Measurements from ENCODE around the gene ZNF747.
"Not testable (repeated sequence)": the region's sequence is repeated elsewhere in the genome, so short reads cannot be mapped to it uniquely, and the experiment has no call there.

ZNF747 gene

GRCh38 chr16:30533748-30534367 is 800 bp downstream of the ZNF747 start:
- DNase-seq (ENCODE audit: low read depth, low spot score): no peak

GRCh38 chr16:30533146-30533522 is 1.5 kb downstream of the ZNF747 start:
- DNase-seq (ENCODE audit: low read depth, low spot score): no peak

GRCh38 chr16:30532285-30533145 is 2.1 kb downstream of the ZNF747 start:
- DNase-seq (ENCODE audit: low read depth, low spot score): no peak

DNA sequence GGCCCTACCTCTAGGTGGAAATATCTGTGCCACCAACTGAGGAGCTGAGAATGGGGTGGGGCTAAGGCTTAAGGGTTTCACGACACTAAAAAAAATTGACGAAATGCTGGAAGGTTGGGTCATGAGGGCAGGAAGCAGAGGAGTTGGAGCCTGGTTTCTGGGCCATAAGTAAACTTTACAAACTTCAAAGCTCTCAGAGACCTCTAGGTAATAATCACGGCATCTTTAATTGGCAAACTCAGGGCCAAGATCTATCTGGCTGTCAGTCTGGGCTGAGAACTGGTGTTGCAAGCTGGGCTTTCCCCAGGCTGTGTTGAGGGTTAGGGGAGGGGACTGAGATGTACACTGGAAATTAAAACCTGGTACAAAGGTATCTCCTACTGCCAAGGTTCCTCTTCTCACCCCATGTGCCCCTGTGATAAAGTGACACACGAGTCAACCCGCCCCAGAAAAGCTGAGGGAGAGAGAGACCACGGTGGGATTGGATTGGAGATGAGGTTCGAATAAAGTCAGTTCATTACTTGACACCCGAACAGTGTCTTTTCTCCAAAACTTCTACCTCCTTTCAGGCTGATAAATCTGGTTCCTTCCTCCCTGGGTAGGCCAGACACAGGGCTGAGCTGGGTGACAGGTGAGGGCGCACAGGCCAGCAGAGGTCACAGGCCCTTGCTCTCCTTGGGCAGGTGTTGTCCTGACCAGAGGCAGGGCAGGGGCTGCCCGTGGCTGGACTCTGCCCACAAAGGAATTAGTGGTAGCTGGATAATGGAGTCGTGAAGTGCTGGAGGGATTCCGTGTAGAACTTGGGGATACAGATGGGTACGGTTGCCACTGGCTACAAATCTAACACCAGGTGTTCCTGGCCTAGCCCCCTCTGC is 4.3 kb downstream of the ZNF747 start:
- no peak for DNase-seq (ENCODE audit: low read depth, low spot score)

DNA sequence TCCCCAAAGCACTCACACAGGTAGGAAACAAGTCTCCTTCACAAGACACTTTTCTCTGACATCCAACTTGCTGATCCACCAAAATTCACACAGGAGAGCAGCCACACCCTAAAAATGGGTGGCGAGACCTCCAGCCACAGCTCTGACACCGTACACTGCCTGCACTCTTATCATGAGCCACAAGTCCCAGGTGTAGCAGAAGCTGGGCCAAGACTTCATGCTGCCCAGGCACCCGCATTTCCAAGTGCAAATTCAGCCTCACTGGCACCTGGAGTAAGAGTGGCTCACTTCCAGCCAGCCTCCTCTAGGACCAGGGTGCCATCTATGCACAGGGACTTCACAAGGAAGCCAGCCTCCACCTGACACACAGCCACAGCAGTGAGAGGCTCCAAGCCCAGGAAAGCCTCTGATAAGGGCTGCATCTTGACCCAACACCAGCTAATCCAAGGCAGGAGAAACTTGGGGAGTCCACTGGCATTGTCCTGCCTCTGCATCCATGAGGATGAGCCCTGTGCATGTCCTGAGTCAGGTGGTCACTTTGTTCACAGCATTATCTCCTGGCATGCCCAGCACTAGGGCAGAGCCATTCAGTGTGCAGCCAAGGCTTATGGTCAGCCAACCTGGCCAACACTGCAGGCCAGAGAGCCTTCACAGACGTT is 5.7 kb downstream of the ZNF747 start:
- DNase-seq (ENCODE audit: low read depth, low spot score): no peak

DNA sequence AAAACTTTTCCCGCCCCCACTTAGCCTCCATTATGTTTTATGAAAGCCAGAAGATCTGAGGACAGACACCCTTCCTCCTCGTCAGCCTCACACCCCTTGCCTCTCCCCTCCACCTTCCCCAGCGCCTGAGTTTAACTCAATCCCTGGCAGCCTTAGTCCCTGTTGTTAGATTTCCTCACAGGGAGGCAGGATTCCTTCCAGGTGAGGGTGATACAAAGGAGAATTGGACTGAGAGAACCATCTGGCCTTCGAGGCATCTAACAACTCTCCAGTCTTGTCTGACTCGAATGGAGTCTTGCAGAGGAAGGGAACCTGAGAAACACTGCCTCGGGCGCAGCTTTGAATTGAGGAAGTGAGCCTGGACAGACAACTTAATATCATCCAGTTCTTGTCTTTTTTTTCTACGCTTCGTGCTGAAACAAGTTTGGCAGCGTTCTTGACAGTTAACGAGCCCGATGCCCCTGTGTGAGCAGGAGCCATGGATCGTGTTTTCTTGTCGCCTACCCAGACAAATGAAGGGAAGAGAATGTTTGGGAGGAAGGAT is 7.0 kb downstream of the ZNF747 start:
- no peak for DNase-seq (ENCODE audit: low read depth, low spot score)

DNA sequence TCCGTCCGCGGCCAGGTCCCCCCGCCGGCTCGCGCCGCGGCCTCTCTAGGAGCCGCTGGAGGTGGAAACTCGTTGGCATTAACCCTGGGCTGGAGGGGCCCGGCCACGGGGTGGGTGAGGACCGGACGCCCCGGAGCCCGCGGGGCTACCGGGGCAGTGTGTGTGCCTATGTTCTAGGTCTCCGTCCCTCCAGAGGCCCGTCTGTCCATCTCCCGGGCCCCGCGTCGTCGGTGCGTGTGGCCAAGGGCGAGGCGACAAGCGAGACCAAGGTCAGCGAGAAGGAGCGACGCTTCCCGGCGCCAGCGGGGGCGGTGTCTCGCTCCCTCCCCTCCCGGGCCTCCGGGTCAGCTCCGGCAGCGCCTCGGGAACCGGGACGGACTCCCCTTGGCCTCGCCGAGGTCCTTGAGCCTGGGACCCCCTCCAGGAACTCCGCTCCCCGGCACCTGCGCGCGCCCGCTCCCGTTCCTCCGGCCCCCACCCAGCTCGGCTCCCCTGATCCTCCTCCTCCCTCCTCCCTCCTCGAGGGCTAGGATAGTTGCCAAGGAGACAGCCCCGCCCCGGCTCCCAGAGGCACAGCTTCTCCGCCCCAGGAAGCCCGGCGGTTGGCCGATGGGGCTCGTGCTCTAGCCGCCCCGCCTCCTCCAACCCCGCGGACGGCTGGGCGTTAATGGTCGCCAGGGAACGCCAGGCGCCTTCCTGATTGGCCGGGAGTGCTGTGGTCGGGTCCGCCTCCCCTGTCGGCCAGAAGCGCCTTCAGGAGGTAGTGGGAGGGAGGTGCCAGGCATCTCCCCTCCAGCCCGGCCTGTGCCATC is 7.6 kb downstream of the ZNF747 start:
- peak; percentile 74 for DNase-seq (ENCODE audit: low read depth, low spot score)

DNA sequence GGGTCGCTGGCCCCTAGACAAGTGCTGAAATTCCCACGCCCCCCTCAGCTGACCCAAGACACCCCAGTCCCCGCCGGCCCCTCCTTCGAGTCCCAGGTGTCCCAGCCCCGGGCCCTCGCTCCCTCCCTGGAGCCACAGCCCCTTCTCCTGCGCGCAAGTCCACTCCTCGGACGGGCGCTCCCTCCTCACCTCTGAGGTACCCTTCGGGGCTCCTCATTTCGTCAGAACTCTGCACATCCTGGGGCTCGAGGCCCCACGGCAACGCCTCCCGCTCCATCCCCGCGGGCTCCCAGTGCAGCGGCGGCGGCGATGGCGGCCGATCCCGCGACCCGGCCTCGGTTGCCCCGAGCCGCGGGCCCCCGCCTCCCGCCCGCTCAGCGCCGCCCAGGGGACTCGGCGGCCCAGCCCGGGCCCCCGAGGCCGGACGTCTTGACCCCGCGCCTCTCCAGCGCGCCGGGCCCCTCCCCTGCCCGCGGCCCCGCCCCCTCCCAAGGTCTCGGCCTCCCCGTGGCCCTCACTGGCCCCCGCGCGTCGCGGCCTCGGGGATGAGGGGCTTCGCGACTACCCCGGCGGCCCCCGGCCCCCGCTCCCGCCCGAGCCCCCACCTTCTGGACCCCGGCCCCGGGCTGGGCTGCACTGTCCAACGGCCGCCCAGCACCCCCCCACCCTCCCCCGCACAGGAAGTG is 8.4 kb downstream of the ZNF747 start, which contains the start of gene ZNF768:
ZNF768 (minus strand) TSS at position 430 of the 686 bp plus-strand sequence; CDS start at position 277, 153 bp downstream.
- no peak for DNase-seq (ENCODE audit: low read depth, low spot score)

- DNase-seq (ENCODE audit: low read depth, low spot score): no peak
Observed at GRCh38 chr16:30525844-30526136, 8.9 kb downstream of the ZNF747 start.

- DNase-seq (ENCODE audit: low read depth, low spot score): no peak
Observed at GRCh38 chr16:30524575-30525568, 9.8 kb downstream of the ZNF747 start.

GRCh38 chr16:30523768-30524574 is 10.7 kb downstream of the ZNF747 start:
- no peak for DNase-seq (ENCODE audit: low read depth, low spot score)

- not testable (repeated sequence) for DNase-seq (ENCODE audit: low read depth, low spot score)
Observed at GRCh38 chr16:30522702-30523463, 11.8 kb downstream of the ZNF747 start.

- DNase-seq (ENCODE audit: low read depth, low spot score): no peak
Observed at GRCh38 chr16:30521873-30522641, 12.6 kb downstream of the ZNF747 start.

- no peak for DNase-seq (ENCODE audit: low read depth, low spot score)
Observed at GRCh38 chr16:30521476-30521872, 13.2 kb downstream of the ZNF747 start.

DNA sequence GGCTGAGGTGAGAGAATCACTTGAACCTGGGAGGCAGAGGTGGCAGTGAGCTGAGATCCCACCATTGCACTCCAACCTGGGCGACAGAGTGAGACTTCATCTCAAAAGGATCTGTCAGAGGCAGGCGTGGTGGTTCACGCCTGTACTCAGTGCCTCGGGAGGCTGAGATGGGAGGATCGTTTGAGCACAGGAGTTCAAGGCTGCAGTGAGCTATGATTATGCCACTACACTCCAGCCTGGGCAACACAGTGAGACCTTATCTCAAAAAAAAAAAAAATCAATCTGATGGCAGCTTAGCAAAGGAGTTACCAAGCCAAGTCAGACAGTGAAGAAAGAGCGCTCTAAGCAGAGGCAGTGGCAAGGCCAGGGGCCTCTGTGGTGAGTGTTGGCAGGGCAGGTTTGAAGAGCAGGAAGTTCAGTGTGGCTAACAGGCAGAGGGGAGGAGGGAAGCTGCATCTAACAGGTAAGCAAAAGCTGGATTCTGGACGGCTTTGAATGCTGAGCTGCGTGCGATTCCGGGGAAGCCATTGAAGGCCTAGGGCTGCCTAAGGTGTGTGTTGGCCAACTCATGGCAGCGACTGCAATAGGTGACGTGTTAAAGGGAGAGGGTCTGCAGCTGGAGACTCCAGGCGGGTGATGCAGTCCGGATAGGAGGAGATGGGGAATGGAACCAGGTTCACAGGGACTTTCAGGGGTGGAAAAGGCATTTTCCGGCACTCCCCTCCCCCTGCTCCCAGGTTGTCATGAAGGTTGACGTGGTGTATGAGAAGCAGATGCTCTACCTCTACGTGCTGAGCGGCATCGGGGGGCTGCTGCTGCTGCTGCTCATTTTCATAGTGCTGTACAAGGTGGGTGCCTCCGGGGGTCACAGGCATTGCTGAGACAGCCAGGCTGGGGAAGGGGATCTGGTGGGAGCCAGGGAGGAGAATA is 15.3 kb downstream of the ZNF747 start:
- DNase-seq (ENCODE audit: low read depth, low spot score): no peak
